K562 (cell line): Measurements from ENCODE around the gene SOHLH1. TPM values are rescaled to one million over a fixed set of nuclear protein-coding genes. Genes with fewer than 3 reads are reported as not detected.

Experiments used
- ATAC-seq: fragments of 200-7000 bp; cut with Tn5 transposase; 3 replicates; pipeline ENCODE4 v1.9.1; 2020; ENCODE audit warnings: moderate library complexity
- Bru-seq: library from RNA; stranded (reverse); fragments of 400-500 nt; gene quantifications from one replicate; lab custom pipeline; 2021; lab: Mats Ljungman, UMichigan
- BruChase-seq, 2 experiments: library from RNA; stranded (reverse); fragments of 400-500 nt; gene quantifications; one replicate each; lab custom pipeline; 2021; lab: Mats Ljungman, UMichigan
- BruUV-seq: library from RNA; stranded (reverse); fragments of 400-500 nt; replicated peaks from 2 replicates; lab custom pipeline; 2021; lab: Mats Ljungman, UMichigan
- CTCF ChIA-PET: fragments of 300-600 bp; formaldehyde crosslinking; extraction: SDS; loops from one replicate; lab custom pipeline; 2021; ENCODE audit warnings: low intra/inter-chr PET ratio; lab: Yijun Ruan, JAX
- POLR2A ChIA-PET: fragments of 300-600, 350-650 bp; sonication (Branson Sonifier 250); formaldehyde crosslinking; extraction: SDS; loops from one replicate; lab custom pipeline; 2021; ENCODE audit warnings: antibody characterized with exemption, inconsistent platforms; lab: Yijun Ruan, JAX
- DNase-seq, 4 experiments: peaks; one replicate each; pipeline versions ENCODE4 v3.0.0 to v3.0.0-alpha.2; 2011 to 2018; ENCODE audit warnings: low spot score in 3 of 4, mixed read lengths in 3 of 4; ENCODE audit errors: extremely low read depth in 1 of 4
- FAIRE-seq: peaks from 2 replicates; lab custom pipeline; 2011; peaks lifted over from hg19 to GRCh38; lab: Jason Lieb, UNC
- H2AFZ ChIP-seq: 2 replicates; pipeline ENCODE4 v1.6.0; 2011; ENCODE audit warnings: low read depth, low read length, control low read depth, inconsistent platforms
- H3K27ac ChIP-seq: fragments of 200-600 bp; 3 replicates; pipeline ENCODE4 v1.8.0; 2011; ENCODE audit warnings: low read depth, mild to moderate bottlenecking, control low read depth, inconsistent platforms, low read length, moderate library complexity, mixed read lengths; ENCODE audit errors: extremely low read depth
- H3K27me3 ChIP-seq, 2 experiments: fragments of 300-600 bp in 1 of 2; 2 replicates in 1 of 2; 3 replicates in 1 of 2; pipeline versions ENCODE4 v1.6.0 to v1.8.0; 2011; ENCODE audit warnings: inconsistent platforms in 2 of 2, low read length in 2 of 2, mild to moderate bottlenecking in 1 of 2, mixed read lengths in 1 of 2, moderate library complexity in 1 of 2; ENCODE audit not compliant: control insufficient read depth in 2 of 2, insufficient read depth in 2 of 2
- H3K36me3 ChIP-seq: fragments of 300-600 bp; 3 replicates; pipeline ENCODE4 v1.8.0; 2011; ENCODE audit warnings: mild to moderate bottlenecking, low read length, inconsistent platforms; ENCODE audit not compliant: control insufficient read depth, insufficient read depth
- H3K4me1 ChIP-seq, 2 experiments: fragments of 200-600 bp in 1 of 2; replicated peaks in 1 of 2; 2 replicates in 1 of 2; 3 replicates in 1 of 2; pipeline versions ENCODE4 v1.5.1 to v1.8.0; 2011; ENCODE audit warnings: inconsistent platforms in 2 of 2, low read length in 2 of 2, mild to moderate bottlenecking in 1 of 2, mixed read lengths in 1 of 2, moderate library complexity in 1 of 2; ENCODE audit not compliant: control insufficient read depth in 2 of 2, insufficient read depth in 2 of 2
- H3K4me2 ChIP-seq: 2 replicates; pipeline ENCODE4 v1.6.1; 2011; ENCODE audit warnings: low read length, control low read depth, inconsistent platforms, mixed read lengths; ENCODE audit not compliant: insufficient read depth
- H3K4me3 ChIP-seq: fragments of 200-600 bp; sonication (generic), shearing (Covaris generic); 2 replicates; pipeline ENCODE4 v1.5.1; 2016; ENCODE audit warnings: control low read depth, inconsistent platforms
- H3K79me2 ChIP-seq: fragments of 200-600 bp; 3 replicates; pipeline ENCODE4 v1.8.0; 2011; ENCODE audit warnings: low read length, inconsistent platforms; ENCODE audit not compliant: control insufficient read depth, insufficient read depth
- H3K9ac ChIP-seq, 2 experiments: 2 replicates each; pipeline versions ENCODE4 v1.6.0 to v1.6.1; 2011; ENCODE audit warnings: low read depth in 2 of 2, low read length in 2 of 2, control low read depth in 1 of 2, inconsistent platforms in 1 of 2, mild to moderate bottlenecking in 1 of 2, mixed read lengths in 1 of 2; ENCODE audit not compliant: insufficient read depth in 1 of 2
- H3K9me1 ChIP-seq: one replicate; pipeline ENCODE4 v1.6.0; 2011; ENCODE audit warnings: inconsistent platforms, mild to moderate bottlenecking, low read length, moderate library complexity; ENCODE audit not compliant: control insufficient read depth, insufficient read depth
- H3K9me3 ChIP-seq: replicated peaks from 2 replicates; pipeline ENCODE4 v1.5.1; 2011; ENCODE audit warnings: low read depth, low read length, inconsistent platforms; ENCODE audit not compliant: control insufficient read depth, insufficient read depth
- H4K20me1 ChIP-seq: replicated peaks from 2 replicates; pipeline ENCODE4 v1.6.1; 2011; ENCODE audit warnings: low read length, inconsistent platforms, mixed read lengths; ENCODE audit not compliant: control insufficient read depth, insufficient read depth
- CLOCK ChIP-seq: fragments of 250-450 bp; sonication (Bioruptor Pico); IDR thresholded peaks from 2 replicates; pipeline ENCODE4 v1.4.0; 2020; ENCODE audit warnings: mild to moderate bottlenecking, moderate library complexity, borderline replicate concordance
- DMBX1 ChIP-seq: fragments of 250-450 bp; sonication (Bioruptor Pico); IDR thresholded peaks from 2 replicates; pipeline ENCODE4 v1.8.0; 2022; ENCODE audit warnings: inconsistent platforms, mild to moderate bottlenecking, moderate library complexity, borderline replicate concordance
- EGR1 ChIP-seq: fragments of 450-650 bp; conservative IDR thresholded peaks from 2 replicates; pipeline ENCODE4 v1.6.1; 2017; ENCODE audit warnings: mild to moderate bottlenecking
- EHMT2 ChIP-seq: fragments of 450-650 bp; IDR thresholded peaks from 2 replicates; pipeline ENCODE4 v1.6.1; 2018; ENCODE audit warnings: antibody characterized with exemption
- NFE2 ChIP-seq: IDR thresholded peaks from 2 replicates; pipeline ENCODE4 v1.6.1; 2014; ENCODE audit warnings: antibody characterized with exemption, low read depth
- NRF1 ChIP-seq, 2 experiments: fragments of 450-650 bp; IDR thresholded peaks in 1 of 2; conservative IDR thresholded peaks in 1 of 2; 2 replicates each; pipeline ENCODE4 v1.6.1; 2014; ENCODE audit warnings: mild to moderate bottlenecking in 2 of 2
- POLR3G ChIP-seq: IDR thresholded peaks from 2 replicates; pipeline ENCODE4 v1.6.1; 2011; ENCODE audit not compliant: insufficient read length, insufficient replicate concordance; ENCODE audit errors: extremely low read depth
- RAD51 ChIP-seq: fragments of 450-650 bp; IDR thresholded peaks from 2 replicates; pipeline ENCODE4 v1.7.1; 2016; ENCODE audit warnings: low read depth, mild to moderate bottlenecking, borderline replicate concordance
- STAG1 ChIP-seq: sonication (generic); formaldehyde crosslinking; IDR thresholded peaks from 2 replicates; pipeline ENCODE4 v1.5.0; 2020; ENCODE audit warnings: missing genetic modification reagents, borderline replicate concordance
- TCF3 ChIP-seq: sonication (generic); formaldehyde crosslinking; IDR thresholded peaks from 2 replicates; pipeline ENCODE4 v1.4.0; 2020; ENCODE audit warnings: mild to moderate bottlenecking, missing genetic modification reagents
- ZNF23 ChIP-seq: fragments of 250-450 bp; sonication (Bioruptor Pico); IDR thresholded peaks from 2 replicates; pipeline ENCODE4 v1.4.0; 2020; ENCODE audit warnings: mild to moderate bottlenecking
- ZNF511 ChIP-seq: sonication (generic); formaldehyde crosslinking; IDR thresholded peaks from 2 replicates; pipeline ENCODE4 v1.8.0; 2022; ENCODE audit warnings: mild to moderate bottlenecking, missing genetic modification reagents
- ZNF668 ChIP-seq: fragments of 250-450 bp; sonication (Bioruptor Pico); IDR thresholded peaks from 2 replicates; pipeline ENCODE4 v1.8.0; 2022; ENCODE audit warnings: mild to moderate bottlenecking, inconsistent platforms
- WGBS: fragments of 100-300 bp; shearing (Covaris generic); methylation state at CpG from one replicate; pipeline ENCODE4 v1.1.6; 2016; ENCODE audit warnings: low coverage, mixed read lengths; ENCODE audit not compliant: insufficient coverage; ENCODE audit errors: missing lambda C conversion rate; 5-methylcytosine and 5-hydroxymethylcytosine counted together
- in situ Hi-C: fragments of 300-500 bp; cut with MboI; formaldehyde crosslinking; loops from 4 replicates; pipeline ENCODE4 v1.15.0; 2018; ENCODE audit warnings: inconsistent platforms, mixed read lengths
- intact Hi-C: fragments of 100-400 bp; cut with micrococcal nuclease; formaldehyde crosslinking; loops from 2 replicates; pipeline ENCODE4 v1.14.2; 2022
- long read RNA-seq, 3 experiments: library from polyadenylated mRNA in 2 of 3; library from RNA in 1 of 3; unstranded in 2 of 3; stranded (forward) in 1 of 3; transcript quantifications; one replicate each; pipeline ENCODE4 v2.0.0, GENCODE V29; 2019 to 2022
- polyA minus RNA-seq, 3 experiments: library from RNA; depleted of rRNA, polyadenylated mRNA; stranded (reverse); fragments of >200 nt; gene quantifications; 2 replicates each; pipeline ENCODE4 v1.2.3, GENCODE V29; 2011
- polyA plus RNA-seq, 8 experiments: library from polyadenylated mRNA; depleted of rRNA in 4 of 8; stranded (reverse) in 5 of 8; unstranded in 3 of 8; fragments of >200 nt; fragmentation: Nextera tagmentation in 2 of 8; fragmentation: Illumina TruSeq in 1 of 8; extraction: Ambion mirVana in 2 of 8; extraction: Trizol in 1 of 8; gene quantifications; 2 replicates each; pipeline versions ENCODE4 v1.2.1 to v1.2.3, GENCODE V29; 2011 to 2014; ENCODE audit warnings: inconsistent platforms in 1 of 8, missing spikeins in 1 of 8
- total RNA-seq, 7 experiments: library from RNA; depleted of rRNA in 6 of 7; stranded (reverse); fragments of >200 nt in 6 of 7; fragmentation: Illumina TruSeq in 2 of 7; extraction: Trizol in 2 of 7; gene quantifications; 2 replicates each; pipeline versions ENCODE4 v1.2.1 to v1.2.3, GENCODE V29; 2011 to 2021; ENCODE audit warnings: low replicate concordance in 1 of 7

Gene SOHLH1, protein sequence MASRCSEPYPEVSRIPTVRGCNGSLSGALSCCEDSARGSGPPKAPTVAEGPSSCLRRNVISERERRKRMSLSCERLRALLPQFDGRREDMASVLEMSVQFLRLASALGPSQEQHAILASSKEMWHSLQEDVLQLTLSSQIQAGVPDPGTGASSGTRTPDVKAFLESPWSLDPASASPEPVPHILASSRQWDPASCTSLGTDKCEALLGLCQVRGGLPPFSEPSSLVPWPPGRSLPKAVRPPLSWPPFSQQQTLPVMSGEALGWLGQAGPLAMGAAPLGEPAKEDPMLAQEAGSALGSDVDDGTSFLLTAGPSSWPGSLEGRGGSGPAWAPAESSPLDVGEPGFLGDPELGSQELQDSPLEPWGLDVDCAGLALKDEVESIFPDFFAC
- 0.42 TPM in 1 of 2 replicates, not detected in the other for total RNA-seq (2011; cell fraction: chromatin; rRNA removed; ENCODE audit: low replicate concordance)
- 0.26 and 0.33 TPM in 2 replicates for total RNA-seq (2011; cell fraction: nucleolus; rRNA removed)
- total RNA-seq (2011; cell fraction: nucleoplasm; rRNA removed): 0.31 and 0.44 TPM in 2 replicates
- total RNA-seq (2014; rRNA removed) (0.16 and 0.41 TPM in 2 replicates), total RNA-seq (2014; rRNA removed; fragmentation: Illumina TruSeq; extraction: Trizol) (not detected in 2 replicates), total RNA-seq (2015; rRNA removed; fragmentation: Illumina TruSeq; extraction: Trizol) (0.19 TPM in 1 of 2 replicates, not detected in the other), total RNA-seq (2021) (0.29 TPM in 1 of 2 replicates, not detected in the other), polyA plus RNA-seq (2011; rRNA removed) (0.16 and 0.17 TPM in 2 replicates), polyA plus RNA-seq (2014; fragmentation: Illumina TruSeq; extraction: Trizol) (not detected in 2 replicates), polyA plus RNA-seq (2014; fragmentation: Nextera tagmentation; extraction: Ambion mirVana) (not detected), polyA plus RNA-seq (2014; rRNA removed) (0.24 TPM in 1 of 2 replicates, not detected in the other), polyA minus RNA-seq (2011; rRNA and poly(A)+ RNA removed) (not detected in 2 replicates), Bru-seq, nascent RNA (percentile 11 among the genes with signal in this experiment), BruChase-seq, experiment 1, labeled RNA remaining after a 2-hour chase (not detected), BruChase-seq, experiment 2, labeled RNA remaining after a 6-hour chase (not detected)
- polyA plus RNA-seq (2011; cell fraction: cytosol; rRNA removed): 0.22 and 0.40 TPM in 2 replicates
- polyA plus RNA-seq (2011; cell fraction: nucleus; rRNA removed): 0.59 and 0.65 TPM in 2 replicates
- 0.16 and 0.68 TPM in 2 replicates for polyA plus RNA-seq (2012)
- not detected in 2 replicates for polyA minus RNA-seq (2011; cell fraction: cytosol; rRNA and poly(A)+ RNA removed)
- 0.22 TPM in 1 of 2 replicates, not detected in the other for polyA minus RNA-seq (2011; cell fraction: nucleus; rRNA and poly(A)+ RNA removed)
- long read RNA-seq, experiment 1, partial matches to known transcripts: 2 of 2 reads
- long read RNA-seq, experiment 1, other reads (novel, unspliced or antisense): 0 of 2 reads
- long read RNA-seq, experiment 2: 0 reads
- long read RNA-seq, experiment 3: 0 reads

- 13% methylated on average over 12 of the region's 30 CpGs for WGBS
- peak in 3 of 4 experiments; percentile 54 to 65 (median 58) for DNase-seq
- TF ChIP-seq ZNF668 (no peak), DMBX1 (CRISPR knock-in tag) (no peak), NRF1 (conservative IDR thresholded peaks at IDR 0.05 in 1 of 2, IDR thresholded peaks at IDR 0.05 in 1 of 2) (peak; percentile 51 to 63), STAG1 (no peak), RAD51 (peak; percentile 58; the same call in 1 of the 2 replicates), EGR1 (peak; percentile 14; the same call in 1 of the 2 replicates), ZNF23 (no peak), TCF3 (CRISPR knock-in tag) (no peak), EHMT2 (no peak), ZNF511 (CRISPR knock-in tag) (no peak), CLOCK (CRISPR knock-in tag) (no peak), POLR3G (no peak), NFE2 (no peak)
These were observed at the start of gene SOHLH1 for GRCh38 chr9:135699440-135699839. TSS of gene SOHLH1 (minus strand) at chr9:135699481. CDS start at chr9:135699467, 14 bp downstream.

More at GRCh38 chr9:135699440-135699839, at the start of gene SOHLH1:
- no peak for ATAC-seq
- no TSS peak for BruUV-seq
- H3K27ac ChIP-seq: no peak within 1 kb of the TSS
- no peak within 1 kb of the TSS for H3K4me2 ChIP-seq
- 0 out of 2 replicates have a peak within 1 kb of the TSS, but pooled peaks have one; percentile 45 for H2AFZ ChIP-seq
- H3K36me3 ChIP-seq: no peaks in the 10 kb centered on the region
- FAIRE-seq: no peak
- H4K20me1 ChIP-seq: peaks cover 7% of the 10 kb centered on the region; the same call in 1 of the 2 replicates
- H3K9me3 ChIP-seq: no peaks in the 10 kb centered on the region
- no peak within 1 kb of the TSS for H3K9ac ChIP-seq
- no peaks in the 10 kb centered on the region for H3K9me1 ChIP-seq
- intact Hi-C loops (no loop called here), in situ Hi-C loops (no loop called here)
- no peaks in the 10 kb centered on the region for H3K79me2 ChIP-seq
- ChIA-PET POLR2A (no interaction called here), CTCF (no interaction called here)
- peaks cover 0 to 54% of the 10 kb centered on the region in 2 experiments; a peak in 2 of 5 replicates for H3K4me1 ChIP-seq
- H3K27me3 ChIP-seq: peaks cover 13 to 42% of the 10 kb centered on the region in 2 experiments; a peak in 4 of 5 replicates
- H3K4me3 ChIP-seq: no peak within 1 kb of the TSS
